ENCODE results near the gene RBFOX2.

RBFOX2 gene

GRCh38 chr22:35726933-35727332 is 301.7 kb downstream of the RBFOX2 start:
- Histone ChIP-seq H2AFZ (no peak overlapping the region), H3K4me2 (ENCODE audit: low read length) (no peak overlapping the region), H3K79me2 (no peaks in the 10 kb centered on the region), H3K9me3 (ENCODE audit: control insufficient read depth, low read length) (no peaks in the 10 kb centered on the region), H3K4me3 (ENCODE audit: low read depth, low read length) (no peak overlapping the region), H3K4me1 (no peaks in the 10 kb centered on the region), H3K27me3 (ENCODE audit: control insufficient read depth, insufficient read depth, low read length) (no peaks in the 10 kb centered on the region), H3K36me3 (ENCODE audit: control insufficient read depth, insufficient read depth, low read length) (no peaks in the 10 kb centered on the region), H3K9ac (no peak overlapping the region), H3K27ac (no peak overlapping the region)
- TF ChIP-seq CTCF (IDR thresholded peaks at IDR 0.05), result no peak

- no peaks in the 10 kb centered on the region for H3K79me2 ChIP-seq
- H3K4me1 ChIP-seq, result no peaks in the 10 kb centered on the region
- no peak overlapping the region for H3K4me3 ChIP-seq (ENCODE audit: low read depth, low read length)
Observed at GRCh38 chr22:35726398-35726797, 302.2 kb downstream of the RBFOX2 start.

GRCh38 chr22:35725521-35725920 is 303.1 kb downstream of the RBFOX2 start:
- H3K27ac ChIP-seq, result no peak overlapping the region
- H3K36me3 ChIP-seq (ENCODE audit: control insufficient read depth, insufficient read depth, low read length), result no peaks in the 10 kb centered on the region
- no peak for TF ChIP-seq CTCF (IDR thresholded peaks at IDR 0.05)
- H3K4me1 ChIP-seq, result no peaks in the 10 kb centered on the region
- H3K4me3 ChIP-seq (ENCODE audit: low read depth, low read length), result no peak overlapping the region
- no peak overlapping the region for H2AFZ ChIP-seq
- H3K9me3 ChIP-seq (ENCODE audit: control insufficient read depth, low read length), result no peaks in the 10 kb centered on the region
- no peak overlapping the region for H3K9ac ChIP-seq
- H3K27me3 ChIP-seq (ENCODE audit: control insufficient read depth, insufficient read depth, low read length), result no peaks in the 10 kb centered on the region
- H3K79me2 ChIP-seq, result no peaks in the 10 kb centered on the region
- H3K4me2 ChIP-seq (ENCODE audit: low read length), result no peak overlapping the region

More at GRCh38 chr22:35726398-35726797, 302.2 kb downstream of the RBFOX2 start:
- H3K4me2 ChIP-seq (ENCODE audit: low read length), result no peak overlapping the region
- no peaks in the 10 kb centered on the region for H3K27me3 ChIP-seq (ENCODE audit: control insufficient read depth, insufficient read depth, low read length)
- TF ChIP-seq CTCF (IDR thresholded peaks at IDR 0.05), result no peak
- no peaks in the 10 kb centered on the region for H3K9me3 ChIP-seq (ENCODE audit: control insufficient read depth, low read length)
- H3K36me3 ChIP-seq (ENCODE audit: control insufficient read depth, insufficient read depth, low read length), result no peaks in the 10 kb centered on the region
- H2AFZ ChIP-seq, result no peak overlapping the region
- no peak overlapping the region for H3K9ac ChIP-seq
- H3K27ac ChIP-seq, result no peak overlapping the region

GRCh38 chr22:35721960-35722359 is 306.7 kb downstream of the RBFOX2 start:
- H3K4me3 ChIP-seq (ENCODE audit: low read depth, low read length), result no peak overlapping the region
- no peak overlapping the region for H3K9ac ChIP-seq
- no peak for TF ChIP-seq CTCF (IDR thresholded peaks at IDR 0.05)
- H3K27me3 ChIP-seq (ENCODE audit: control insufficient read depth, insufficient read depth, low read length), result no peaks in the 10 kb centered on the region
- no peak overlapping the region for H2AFZ ChIP-seq
- no peaks in the 10 kb centered on the region for H3K9me3 ChIP-seq (ENCODE audit: control insufficient read depth, low read length)
- H3K36me3 ChIP-seq (ENCODE audit: control insufficient read depth, insufficient read depth, low read length), result no peaks in the 10 kb centered on the region
- H3K4me2 ChIP-seq (ENCODE audit: low read length), result no peak overlapping the region
- no peaks in the 10 kb centered on the region for H3K4me1 ChIP-seq
- no peak overlapping the region for H3K27ac ChIP-seq
- no peaks in the 10 kb centered on the region for H3K79me2 ChIP-seq

GRCh38 chr22:35719212-35719875 is 309.3 kb downstream of the RBFOX2 start:
- H3K4me2 ChIP-seq (ENCODE audit: low read length), result no peak overlapping the region
- no peaks in the 10 kb centered on the region for H3K9me3 ChIP-seq (ENCODE audit: control insufficient read depth, low read length)
- H3K27ac ChIP-seq, result no peak overlapping the region
- H3K27me3 ChIP-seq (ENCODE audit: control insufficient read depth, insufficient read depth, low read length), result no peaks in the 10 kb centered on the region
- H3K4me3 ChIP-seq (ENCODE audit: low read depth, low read length), result no peak overlapping the region
- no peak overlapping the region for H2AFZ ChIP-seq
- no peaks in the 10 kb centered on the region for H3K4me1 ChIP-seq
- no peak overlapping the region for H3K9ac ChIP-seq
- TF ChIP-seq CTCF (IDR thresholded peaks at IDR 0.05), result no peak
- no peaks in the 10 kb centered on the region for H3K36me3 ChIP-seq (ENCODE audit: control insufficient read depth, insufficient read depth, low read length)
- no peaks in the 10 kb centered on the region for H3K79me2 ChIP-seq
